NCI-H226 (cell line): Measurements from ENCODE around the gene CD99.
"Not testable (repeated sequence)": the region's sequence is repeated elsewhere in the genome, so short reads cannot be mapped to it uniquely, and the experiment has no call there.

Experiments used
- DNase-seq: peaks from one replicate; pipeline ENCODE4 v3.0.0-alpha.2; 2015

CD99 gene

DNA sequence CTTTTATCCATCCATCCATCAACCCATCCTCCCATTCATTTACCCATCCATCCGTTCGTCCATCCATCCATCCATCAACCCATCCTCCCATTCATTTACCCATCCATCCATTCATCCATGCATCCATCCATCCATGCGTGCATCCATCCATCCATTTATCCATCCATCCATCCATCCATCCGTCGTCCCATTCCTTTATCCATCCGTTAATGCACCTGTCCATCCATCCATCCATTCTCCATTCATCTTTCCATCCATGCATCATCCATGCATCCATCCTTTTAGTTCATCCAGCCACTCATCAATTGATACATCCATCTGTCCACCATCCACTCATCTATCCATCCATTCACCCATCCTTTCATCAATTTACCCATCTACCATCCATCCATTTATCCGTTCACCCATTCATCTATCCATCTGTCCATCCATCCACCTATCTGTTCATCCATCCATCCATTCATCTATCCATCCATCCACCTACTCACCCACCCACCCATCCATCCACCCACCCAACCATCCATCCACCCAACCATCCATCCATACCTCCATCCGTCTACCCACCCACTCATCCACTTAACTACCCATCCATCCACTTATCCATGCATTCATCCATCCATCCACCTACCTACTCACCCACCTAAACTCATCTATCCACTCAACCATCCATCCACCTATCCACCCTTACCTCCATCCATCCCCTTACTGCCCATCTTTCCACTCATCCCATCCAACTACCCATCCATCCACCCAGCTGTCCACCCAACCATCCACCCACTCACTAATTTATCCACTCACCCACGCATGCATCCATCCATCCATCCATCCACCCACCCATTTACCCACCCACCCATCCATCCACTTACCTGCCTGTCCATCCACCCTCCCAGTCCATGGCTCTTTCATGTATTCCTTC lies 9.6 kb downstream of the CD99 start:
- DNase-seq, result no peak

DNA sequence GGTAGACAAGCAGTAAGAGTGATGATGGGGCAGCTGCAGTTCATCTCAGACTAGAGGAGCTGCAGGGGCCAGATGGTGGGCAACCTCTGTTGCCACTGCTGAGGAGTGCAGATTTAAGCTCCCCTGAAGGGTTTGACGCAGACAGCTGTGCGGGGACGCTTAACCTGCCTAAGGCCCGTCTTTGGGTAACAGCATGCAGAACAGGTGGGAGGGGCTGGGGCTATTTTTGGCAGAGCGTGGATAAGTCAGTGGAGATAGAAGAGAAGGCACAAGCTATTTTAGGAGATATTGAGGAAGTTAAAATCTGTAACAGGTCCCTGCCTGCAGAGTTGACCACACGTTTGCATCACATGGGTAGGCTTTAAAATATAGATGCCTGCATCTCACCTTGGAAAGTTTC lies 10.5 kb downstream of the CD99 start:
- no peak for DNase-seq

DNA sequence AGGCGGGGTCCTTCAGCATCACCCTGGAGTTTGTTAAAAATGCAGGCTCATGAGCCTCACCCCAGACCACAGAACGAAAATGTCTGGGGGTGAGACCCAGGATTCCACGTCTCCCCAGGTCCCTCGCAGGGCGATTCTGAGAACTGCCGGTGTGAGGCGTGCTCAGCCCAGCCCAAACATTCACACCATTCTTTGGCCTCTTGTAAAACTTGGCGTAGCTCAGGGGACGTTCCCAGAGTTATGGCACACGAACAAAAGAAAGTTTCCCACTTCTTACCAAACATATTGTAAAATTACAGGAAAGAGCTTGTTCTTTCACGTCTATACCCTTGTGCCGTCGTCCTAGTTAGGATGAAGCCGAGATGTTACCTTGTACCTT lies 12.9 kb downstream of the CD99 start:
- no peak for DNase-seq

DNA sequence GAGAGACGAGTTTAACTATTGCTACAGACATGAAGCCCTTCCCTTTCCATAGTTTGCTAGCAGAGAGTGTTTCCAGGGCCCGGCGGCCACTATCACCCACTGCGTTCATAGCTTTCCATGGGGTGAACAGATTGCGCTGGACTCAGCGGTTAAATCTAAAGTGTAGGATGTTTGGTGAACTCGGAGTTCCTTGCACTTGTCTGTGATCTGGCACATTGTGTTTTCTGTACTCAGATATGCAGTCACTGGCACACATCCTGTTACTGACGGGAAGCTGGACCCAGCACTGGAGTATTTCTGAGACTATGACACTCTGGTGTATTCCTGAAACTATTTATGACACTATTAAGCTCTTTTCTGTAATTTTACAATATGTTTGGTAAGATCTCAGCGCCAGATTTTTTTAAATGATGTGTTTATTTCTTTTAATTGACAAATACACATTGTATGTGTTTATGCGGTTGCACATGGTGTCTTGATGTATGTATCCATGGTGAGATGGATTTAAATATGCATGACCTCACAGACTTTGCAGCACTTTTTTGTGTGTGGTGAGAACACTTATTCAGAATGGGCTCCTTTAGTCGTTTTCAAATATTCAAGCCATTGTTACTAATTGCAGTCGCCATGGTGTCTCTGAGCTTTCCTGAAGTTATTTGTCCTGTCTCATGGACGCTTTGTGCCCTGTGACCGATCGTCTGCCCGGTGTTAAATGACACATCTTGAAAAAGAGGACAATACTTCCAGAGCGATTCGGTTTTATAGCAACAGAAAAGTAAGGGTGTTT lies 14.1 kb downstream of the CD99 start:
- no peak for DNase-seq

DNA sequence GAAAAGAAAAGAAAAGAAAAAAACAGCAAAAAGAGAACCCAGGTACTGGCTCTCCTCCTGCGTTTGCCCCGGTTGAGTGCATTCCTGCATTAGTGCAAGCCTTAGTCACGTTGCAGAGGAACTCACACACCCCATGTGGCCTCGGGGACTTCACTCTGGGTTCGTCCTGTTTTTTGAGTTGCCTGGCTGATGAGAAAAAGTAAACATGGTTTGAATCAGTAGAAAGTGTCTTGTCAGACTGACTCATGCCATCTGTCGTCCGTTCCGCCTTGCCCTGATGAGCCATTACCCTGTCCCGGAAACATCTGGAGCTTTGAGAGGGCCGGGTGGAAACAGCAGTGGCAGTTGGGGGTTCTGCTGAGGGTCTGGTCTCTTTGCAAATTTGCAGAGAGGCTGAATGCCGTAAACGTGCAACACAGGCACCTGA lies 16.3 kb downstream of the CD99 start:
- DNase-seq, result peak; percentile 20

DNA sequence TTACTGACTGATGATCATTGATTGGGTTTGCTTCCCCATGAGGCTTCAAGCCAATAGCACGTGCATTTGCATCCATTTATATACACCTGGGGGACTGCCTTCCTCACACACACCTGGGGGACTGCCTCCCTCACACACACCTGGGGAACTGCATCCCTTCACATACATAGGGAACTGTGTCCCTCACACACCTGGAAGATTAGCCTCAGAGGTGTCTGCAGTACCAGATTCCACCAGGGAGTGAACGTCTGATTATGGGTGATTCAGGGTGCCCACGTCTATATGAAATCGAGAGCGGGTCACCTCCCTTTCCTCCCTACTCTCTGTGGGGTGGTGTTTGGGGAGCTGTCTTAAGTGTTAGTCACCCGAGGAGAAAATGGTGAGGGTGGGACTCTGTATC lies 16.9 kb downstream of the CD99 start:
- no peak for DNase-seq

DNA sequence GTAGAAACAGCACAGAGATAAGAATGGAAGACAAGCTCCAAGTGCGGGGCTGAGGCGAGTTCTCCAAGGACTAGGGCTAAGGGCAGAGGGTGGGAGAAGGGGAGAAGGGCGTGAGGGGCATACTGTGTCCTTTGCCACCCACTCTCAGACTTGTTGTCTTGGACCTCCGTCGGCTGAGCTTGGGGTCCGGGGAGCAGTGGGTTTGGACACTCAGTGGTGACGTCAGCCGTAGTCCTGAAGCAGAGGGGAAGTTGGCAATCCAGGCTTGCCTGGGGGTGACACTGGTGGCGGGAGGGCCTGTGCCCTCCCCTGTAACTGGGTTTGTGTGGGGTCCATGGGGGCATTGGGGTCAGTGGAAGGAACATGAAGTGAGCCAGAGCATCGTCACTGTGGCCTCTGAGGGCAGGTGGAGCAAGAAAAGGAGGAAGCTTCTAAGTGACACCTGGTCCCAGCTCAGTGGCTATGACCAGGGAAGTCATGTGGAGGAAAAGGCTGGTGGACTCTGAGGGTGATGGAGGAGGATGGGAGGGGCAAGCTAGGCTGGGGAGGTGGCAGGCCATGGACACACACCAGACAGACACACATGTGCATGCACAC lies 17.6 kb downstream of the CD99 start:
- DNase-seq, result no peak

DNA sequence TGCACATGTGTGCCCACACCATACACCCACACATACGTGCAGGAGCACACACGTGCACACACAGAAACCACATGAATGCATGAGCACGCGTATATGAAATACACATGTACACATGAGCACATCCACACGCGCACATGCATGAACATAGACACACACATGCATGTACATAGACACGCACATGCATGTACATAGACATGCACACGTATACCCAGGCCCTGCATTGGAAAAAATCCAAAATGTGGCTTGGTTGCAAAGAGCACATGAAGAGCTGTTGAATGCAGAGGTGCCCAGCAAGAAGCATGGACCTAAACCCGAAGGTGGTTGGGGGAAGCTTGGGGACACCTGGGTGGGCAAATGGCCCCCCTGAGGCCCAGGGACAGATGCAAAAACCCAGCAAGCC lies 18.5 kb downstream of the CD99 start:
- DNase-seq, result no peak

DNA sequence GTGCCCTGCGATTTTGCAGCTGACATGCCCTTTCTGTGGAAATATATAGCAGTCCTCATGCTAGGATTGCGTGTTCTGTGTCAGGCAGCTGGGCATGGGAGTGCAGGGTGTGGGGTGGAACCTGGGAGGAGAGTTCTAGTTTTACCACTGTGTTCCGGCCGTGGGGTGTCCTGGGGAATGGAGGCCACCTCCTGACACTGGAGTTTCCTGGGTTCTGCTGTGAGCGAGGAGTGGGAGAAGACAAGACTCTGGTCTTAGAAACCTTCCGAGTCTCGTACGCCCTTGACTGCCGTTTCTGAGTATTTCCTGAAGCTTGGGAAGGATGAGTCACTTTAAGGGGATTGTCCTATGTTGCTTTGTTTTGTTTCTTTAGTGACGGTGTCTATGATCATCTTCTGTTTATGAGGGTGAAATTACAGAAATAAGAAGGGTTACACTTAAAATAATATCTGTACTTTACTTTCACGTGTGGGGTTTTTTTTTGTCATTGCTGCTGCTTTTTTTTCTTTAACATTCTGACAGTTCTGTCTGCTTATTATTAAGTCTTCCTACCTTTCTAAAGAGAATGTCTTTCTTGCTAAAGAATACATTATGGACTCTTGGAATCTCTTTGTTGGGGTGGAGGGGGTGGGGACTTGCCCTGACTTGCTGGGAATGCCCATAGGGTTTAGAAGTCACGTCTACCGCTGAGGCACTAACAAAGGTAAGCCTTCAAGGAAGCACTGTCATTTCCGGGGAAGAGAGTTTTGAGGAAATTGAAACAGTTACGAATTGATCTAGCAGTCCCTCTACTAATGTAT lies 19.1 kb downstream of the CD99 start:
- DNase-seq, result peak; percentile 45

DNA sequence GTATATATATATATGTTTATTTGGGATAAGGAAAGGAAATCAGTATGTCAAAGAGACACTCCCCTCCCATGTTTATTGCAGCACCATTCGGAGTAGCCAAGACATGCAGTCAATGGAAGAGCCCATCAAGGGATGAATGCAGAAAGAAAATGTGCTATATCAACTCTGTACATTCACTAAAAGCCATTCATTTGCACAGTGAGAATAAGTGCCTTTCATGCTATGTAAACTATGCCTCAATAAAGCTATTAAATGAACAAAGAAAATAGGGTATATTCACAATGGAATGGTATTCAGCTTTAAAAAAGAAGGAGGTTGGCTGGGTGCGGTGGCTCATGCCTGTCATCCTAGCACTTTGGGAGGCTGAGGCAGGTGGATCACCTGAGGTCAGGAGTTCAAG lies 20.3 kb downstream of the CD99 start:
- DNase-seq, result no peak

DNA sequence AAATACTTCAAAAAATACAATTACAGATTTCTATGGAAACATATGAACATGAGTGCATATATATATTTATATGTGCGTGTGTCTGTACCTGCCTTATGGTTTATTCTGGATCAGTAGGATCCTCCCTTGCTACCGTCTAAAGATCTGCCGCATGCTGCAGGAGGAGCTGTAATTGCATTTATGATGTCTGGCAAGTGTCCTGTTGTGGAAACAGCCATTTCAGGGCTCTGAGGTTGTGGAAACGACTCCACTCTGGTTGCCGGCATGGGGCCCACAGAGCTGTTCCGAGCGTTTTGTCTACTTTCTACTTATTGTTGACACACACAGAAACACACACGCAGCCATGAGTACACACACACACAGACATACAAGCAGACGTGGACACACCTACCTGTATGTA lies 21.3 kb downstream of the CD99 start:
- no peak for DNase-seq

DNA sequence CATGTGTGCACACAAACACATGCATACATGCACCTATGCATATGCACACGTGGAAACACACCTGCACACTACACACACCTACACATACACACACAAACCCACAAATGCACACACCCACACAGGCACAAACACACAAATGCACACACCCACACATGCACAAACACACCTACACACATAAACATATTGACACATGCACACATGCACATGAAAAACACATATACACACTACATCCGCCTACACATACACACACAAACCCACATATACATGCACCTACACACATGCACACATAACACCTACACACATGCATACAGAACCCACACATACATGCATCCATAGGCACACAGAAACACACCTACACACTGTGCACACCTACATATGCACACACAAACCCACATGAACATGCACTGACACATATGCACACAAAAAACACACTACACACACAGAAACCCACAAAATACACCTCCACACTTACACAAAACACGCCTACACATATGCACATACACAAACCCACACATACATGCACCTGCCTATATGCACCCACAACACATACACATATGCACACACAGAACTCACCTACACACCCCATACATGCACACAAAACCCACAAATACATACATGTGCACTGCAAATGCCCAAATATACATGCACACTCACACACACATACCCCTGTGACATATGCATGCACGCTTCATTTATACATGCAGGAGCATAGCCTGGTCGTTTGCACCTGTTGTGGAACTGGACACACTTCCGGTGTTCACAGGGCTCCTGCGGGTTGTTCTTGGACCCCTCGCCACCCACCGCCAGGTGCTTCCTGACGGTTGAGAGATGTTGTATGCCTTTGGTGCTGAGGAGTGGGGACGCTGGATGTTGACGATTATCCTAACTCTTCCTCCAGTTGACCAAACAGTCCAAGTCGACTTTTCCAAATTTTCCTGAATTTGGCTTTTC lies 22.1 kb downstream of the CD99 start:
- no peak for DNase-seq

DNA sequence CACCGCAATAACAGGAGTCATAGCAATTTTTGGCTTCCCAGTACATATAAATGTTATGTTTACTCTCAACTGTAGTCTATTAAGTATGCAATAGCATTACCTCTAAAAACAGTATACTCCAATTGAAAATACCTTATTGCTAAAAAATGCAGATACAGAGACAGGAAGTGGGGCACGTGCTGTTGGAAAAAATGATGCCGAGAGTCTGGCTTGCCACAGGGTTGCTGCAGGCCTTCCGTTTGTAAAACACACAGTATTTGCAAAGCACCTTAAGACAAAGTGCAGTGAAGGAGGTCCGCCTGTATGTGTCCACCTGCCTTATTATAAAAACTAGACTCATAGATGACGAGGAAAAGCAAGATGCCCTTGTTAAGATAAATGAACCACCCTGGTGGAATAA lies 23.5 kb downstream of the CD99 start:
- DNase-seq, result no peak

DNA sequence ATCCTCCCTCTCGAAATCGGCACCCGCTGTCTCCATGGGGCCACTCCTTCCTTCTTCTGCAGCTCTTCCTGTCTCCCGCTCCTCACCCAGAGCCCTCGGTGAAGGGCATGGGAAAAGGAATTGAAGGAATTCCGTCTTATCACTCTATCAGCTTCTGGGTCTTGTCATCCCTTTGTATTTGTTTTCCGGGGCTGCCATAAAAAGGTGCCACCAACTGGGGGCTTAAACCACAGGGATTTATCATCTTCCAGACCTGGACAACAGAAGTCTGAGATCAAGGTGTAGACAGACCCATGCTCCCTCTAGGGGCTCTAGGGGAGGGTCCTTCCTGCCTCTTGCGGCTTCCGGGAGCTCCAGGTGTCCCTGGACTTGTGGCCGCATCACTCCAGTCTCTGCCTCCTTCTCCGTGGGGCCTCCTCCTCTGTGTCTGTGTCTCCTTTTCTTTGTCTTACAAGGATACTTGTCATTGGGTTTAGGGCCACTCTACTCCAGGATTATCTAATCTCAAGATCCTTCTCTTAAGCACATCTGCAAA lies 24.0 kb downstream of the CD99 start:
- no peak for DNase-seq

DNA sequence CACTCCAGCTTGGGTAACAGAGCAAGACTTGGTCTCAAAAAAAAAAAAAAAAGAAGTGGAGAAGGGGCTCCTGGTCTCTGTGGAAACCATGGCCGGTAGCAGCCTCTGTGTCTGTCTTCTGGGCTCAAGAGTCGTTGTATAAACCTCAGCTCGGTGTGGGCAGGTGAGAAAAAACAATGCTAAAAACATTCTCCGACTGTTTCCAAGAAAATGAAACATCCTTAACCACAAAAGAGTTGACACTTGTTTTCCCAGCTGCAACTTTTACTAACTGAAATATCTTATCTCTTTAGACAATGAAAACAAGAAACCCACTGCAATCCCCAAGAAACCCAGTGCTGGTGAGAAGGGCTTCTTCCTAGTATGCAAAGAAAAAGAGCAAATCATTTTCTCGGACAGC lies 26.2 kb downstream of the CD99 start:
- DNase-seq, result no peak

DNA sequence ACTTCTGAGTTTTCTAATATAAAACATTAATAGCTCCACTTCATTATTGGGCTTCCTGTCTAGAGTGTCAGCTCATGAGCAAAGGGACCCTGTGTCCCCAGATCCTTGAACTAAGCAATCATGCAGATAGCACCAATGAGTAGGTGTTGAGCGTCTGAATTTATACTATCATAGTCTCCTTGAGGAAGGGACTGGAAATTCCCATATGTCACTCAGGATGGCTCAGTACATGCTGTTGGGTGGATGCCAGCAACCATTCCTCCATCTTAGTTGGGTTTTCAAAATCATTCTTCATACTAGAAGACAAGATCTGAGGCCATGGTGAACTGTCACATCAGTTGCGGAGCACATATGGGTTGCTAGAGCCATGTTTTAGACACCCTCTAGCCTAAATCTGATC lies 27.7 kb downstream of the CD99 start:
- DNase-seq, result no peak

DNA sequence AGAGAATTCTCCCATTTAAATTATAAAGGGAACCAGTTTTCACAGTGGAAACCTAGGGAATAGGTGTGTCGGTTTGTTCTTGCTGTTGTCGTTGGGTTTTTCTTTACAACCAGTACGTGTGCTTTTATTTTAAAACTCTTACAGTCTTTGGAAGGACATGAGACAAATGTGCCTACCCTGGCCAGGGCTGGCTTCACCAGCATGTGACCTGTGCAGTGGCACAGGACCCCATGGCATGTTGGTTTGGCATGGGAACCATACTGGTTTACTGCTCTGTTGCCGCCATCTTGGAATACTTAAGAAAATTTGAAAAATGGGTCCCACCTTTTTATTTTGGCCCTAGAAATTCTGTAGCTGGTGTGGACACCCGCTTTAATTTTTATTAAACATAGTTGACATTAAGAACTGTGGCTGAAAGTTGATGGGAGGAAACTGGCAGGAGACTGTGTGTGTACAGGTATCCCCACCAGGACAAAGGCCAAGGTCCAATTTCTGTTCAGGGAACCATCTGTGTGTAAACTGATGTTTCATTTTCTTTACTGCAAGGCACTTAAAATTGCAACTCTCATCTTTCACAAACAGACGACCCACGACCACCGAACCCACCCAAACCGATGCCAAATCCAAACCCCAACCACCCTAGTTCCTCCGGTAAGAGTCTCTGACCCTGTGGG lies 28.8 kb downstream of the CD99 start:
- no peak for DNase-seq

DNA sequence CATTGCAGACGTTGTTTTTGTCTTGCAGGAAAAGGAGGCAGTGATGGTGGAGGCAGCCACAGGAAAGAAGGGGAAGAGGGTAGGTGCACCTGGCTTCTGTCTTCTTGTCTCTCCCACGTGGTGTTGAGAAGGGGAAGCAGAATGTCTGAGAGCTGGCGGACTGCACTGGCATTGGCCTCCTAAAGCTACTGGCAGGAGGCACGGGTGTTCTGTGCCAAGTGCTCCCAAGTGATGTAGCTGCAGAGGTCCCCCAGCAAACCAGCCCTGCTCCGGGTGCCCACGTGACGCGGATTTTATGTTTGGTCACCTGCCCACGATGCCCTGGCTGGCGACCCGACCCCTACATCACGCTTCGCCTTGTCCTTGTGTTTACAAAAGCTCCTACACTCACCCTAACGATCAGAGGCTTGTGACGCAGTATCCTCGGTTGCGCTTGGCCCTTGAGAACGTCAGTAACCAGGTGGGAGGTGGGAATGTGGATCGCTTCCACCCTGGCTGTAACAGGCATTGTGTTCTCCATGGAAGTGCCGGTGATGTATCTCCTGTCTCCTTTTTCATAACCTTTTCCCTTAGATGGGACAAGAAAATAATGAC lies 32.3 kb downstream of the CD99 start:
- no peak for DNase-seq

DNA sequence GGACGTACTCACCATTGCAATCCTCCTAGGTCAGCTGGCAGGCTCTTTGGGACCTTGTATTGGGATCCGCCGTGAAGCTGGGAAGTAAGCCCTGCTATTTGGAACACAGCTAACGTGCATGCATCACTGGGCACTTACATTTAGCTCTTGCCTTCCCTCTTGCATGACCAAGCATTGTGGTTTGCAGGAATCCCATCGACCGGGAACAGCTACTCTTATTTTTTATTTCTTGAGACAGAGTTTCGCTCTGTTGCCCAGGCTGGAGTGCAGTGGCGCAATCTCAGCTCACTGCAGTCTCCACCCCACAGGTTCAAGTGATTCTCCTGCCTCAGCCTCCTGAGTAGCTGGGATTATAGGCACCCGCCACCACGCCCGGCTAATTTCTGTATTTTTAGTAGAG lies 36.2 kb downstream of the CD99 start:
- DNase-seq, result not testable (repeated sequence)

DNA sequence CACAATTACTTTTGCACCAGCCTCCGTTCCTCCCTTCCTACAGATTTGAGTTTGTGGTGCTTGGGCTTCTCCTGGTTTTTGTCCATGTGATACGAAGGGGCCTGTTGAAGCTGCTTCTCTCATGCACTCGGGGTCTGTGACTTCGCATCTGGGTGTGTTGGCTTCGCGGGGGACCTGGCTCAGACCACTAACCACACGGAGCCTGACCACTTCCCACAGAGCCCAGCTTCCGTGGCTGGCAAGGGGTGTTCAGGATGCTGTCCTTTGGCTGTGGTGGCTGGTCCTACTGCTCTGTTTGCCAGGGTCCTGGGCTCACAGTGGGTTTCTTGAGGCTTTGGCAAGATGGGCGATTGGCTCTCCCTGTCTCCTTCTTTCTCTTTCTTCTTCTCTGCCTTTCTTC lies 41.0 kb downstream of the CD99 start:
- DNase-seq, result no peak

DNA sequence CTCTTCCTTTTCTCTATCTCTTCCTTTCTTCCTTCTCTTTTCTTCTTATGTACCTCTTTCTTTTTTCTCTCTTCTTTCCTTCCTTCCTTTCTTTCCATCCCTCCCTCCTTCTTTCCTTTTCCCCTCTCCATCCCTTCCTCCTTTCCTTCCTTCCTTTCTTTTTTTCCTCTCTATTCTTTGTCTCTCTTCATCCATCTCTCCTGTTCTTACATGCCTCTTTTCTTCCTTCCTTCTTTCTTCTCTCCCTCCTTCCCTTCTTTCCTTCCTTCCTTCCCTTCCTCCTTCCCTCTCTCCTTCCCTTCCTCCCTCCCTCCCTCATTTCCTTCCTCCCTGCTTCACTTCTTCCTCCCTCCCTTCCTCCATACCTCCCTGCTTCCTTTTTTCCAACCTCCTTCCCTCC lies 41.6 kb downstream of the CD99 start:
- no peak for DNase-seq
